GM18858 (cell line): ENCODE results near the gene DLG5.

Experiments
- ATAC-seq: cut with Tn5 transposase; IDR thresholded peaks from one replicate; pipeline ENCODE4 v1.9.1; 2021; ENCODE audit not compliant: unreplicated experiment

The DLG5 gene

GRCh38 chr10:77926566-77927401, at the start of gene DLG5:
Gene DLG5, minus strand, starts transcription at chr10:77926755. Its CDS starts 235 bp downstream, at chr10:77926520.
- ATAC-seq = no peak

- no peak for ATAC-seq
These were observed 48.6 kb upstream of the DLG5 start for GRCh38 chr10:77975086-77975666.

- no peak for ATAC-seq
These were observed 48.0 kb upstream of the DLG5 start for GRCh38 chr10:77974396-77975074.

- no peak for ATAC-seq
These were observed 46.7 kb upstream of the DLG5 start for GRCh38 chr10:77973276-77973675.

GRCh38 chr10:77972148-77972547, 45.6 kb upstream of the DLG5 start:
- ATAC-seq = no peak

- ATAC-seq = no peak
These were observed 45.2 kb upstream of the DLG5 start for GRCh38 chr10:77971804-77972144.

- no peak for ATAC-seq
These were observed 44.6 kb upstream of the DLG5 start for GRCh38 chr10:77970869-77971803.

- ATAC-seq = no peak
These were observed 42.6 kb upstream of the DLG5 start for GRCh38 chr10:77969114-77969513.

- no peak for ATAC-seq
These were observed 41.1 kb upstream of the DLG5 start for GRCh38 chr10:77967611-77968022.

- ATAC-seq = no peak
These were observed 38.7 kb upstream of the DLG5 start for GRCh38 chr10:77965294-77965693.

GRCh38 chr10:77964811-77965210, 38.3 kb upstream of the DLG5 start:
- no peak for ATAC-seq

GRCh38 chr10:77963901-77964300, 37.3 kb upstream of the DLG5 start:
- no peak for ATAC-seq

GRCh38 chr10:77962350-77963146, 36.0 kb upstream of the DLG5 start:
- ATAC-seq = no peak

GRCh38 chr10:77961668-77962067, 35.1 kb upstream of the DLG5 start:
- ATAC-seq = no peak

- ATAC-seq = no peak
These were observed 34.3 kb upstream of the DLG5 start for GRCh38 chr10:77960829-77961329.

- ATAC-seq = no peak
These were observed 33.4 kb upstream of the DLG5 start for GRCh38 chr10:77959887-77960455.

- ATAC-seq = no peak
These were observed 32.8 kb upstream of the DLG5 start for GRCh38 chr10:77959384-77959783.

GRCh38 chr10:77955136-77955535, 28.6 kb upstream of the DLG5 start:
- no peak for ATAC-seq

- no peak for ATAC-seq
These were observed 22.6 kb upstream of the DLG5 start for GRCh38 chr10:77949167-77949566.

- no peak for ATAC-seq
These were observed 19.5 kb upstream of the DLG5 start for GRCh38 chr10:77946084-77946483.
